Measurements from ENCODE around the gene LRP1B. TPM values are rescaled to one million over a fixed set of nuclear protein-coding genes. Genes with fewer than 3 reads are reported as not detected.

The LRP1B gene
- polyA plus RNA-seq, 6 donors from 2014 or later: not detected

GRCh38 chr2:140808211-140808610 lies 1322.6 kb downstream of the LRP1B start:
- no peaks in the 10 kb centered on the region for H3K27me3 Mint-ChIP-seq
- H3K4me3 Mint-ChIP-seq: no peak overlapping the region
- H3K9me3 Mint-ChIP-seq: peaks cover 0 to 2% (median 0%) of the 10 kb centered on the region in 7 donors
- ATAC-seq (ENCODE audit: low read depth in 2 of 2) (no peak), DNase-seq (no peak)
- H3K27ac Mint-ChIP-seq: peak overlapping the region in 1 of 6 donors; percentile 22
- no peaks in the 10 kb centered on the region for H3K4me1 Mint-ChIP-seq
- no peaks in the 10 kb centered on the region for H3K36me3 Mint-ChIP-seq

- Mint-ChIP-seq H3K36me3 (no peaks in the 10 kb centered on the region), H3K4me1 (no peaks in the 10 kb centered on the region), H3K9me3 (peaks cover 0 to 6% (median 0%) of the 10 kb centered on the region in 7 donors), H3K4me3 (no peak overlapping the region), H3K27me3 (no peaks in the 10 kb centered on the region), H3K27ac (no peak overlapping the region)
- DNase-seq (no peak), ATAC-seq (ENCODE audit: low read depth in 2 of 2) (no peak)
Observed at GRCh38 chr2:140804700-140805260, 1326.0 kb downstream of the LRP1B start.

GRCh38 chr2:140801311-140801710 lies 1329.5 kb downstream of the LRP1B start:
- H3K4me1 Mint-ChIP-seq: no peaks in the 10 kb centered on the region
- H3K9me3 Mint-ChIP-seq: peaks cover 0 to 8% (median 0%) of the 10 kb centered on the region in 7 donors

GRCh38 chr2:140797718-140798117 lies 1333.1 kb downstream of the LRP1B start:
- Mint-ChIP-seq H3K27me3 (no peaks in the 10 kb centered on the region), H3K36me3 (no peaks in the 10 kb centered on the region), H3K27ac (no peak overlapping the region), H3K4me3 (no peak overlapping the region), H3K4me1 (no peaks in the 10 kb centered on the region), H3K9me3 (peaks cover 0 to 8% (median 0%) of the 10 kb centered on the region in 7 donors)
- no peak for DNase-seq
- no peak for ATAC-seq (ENCODE audit: low read depth in 2 of 2)

More at GRCh38 chr2:140801311-140801710, 1329.5 kb downstream of the LRP1B start:
- ATAC-seq (ENCODE audit: low read depth in 2 of 2): no peak
- no peak overlapping the region for H3K27ac Mint-ChIP-seq
- H3K36me3 Mint-ChIP-seq: no peaks in the 10 kb centered on the region
- no peak overlapping the region for H3K4me3 Mint-ChIP-seq
- no peak for DNase-seq
- no peaks in the 10 kb centered on the region for H3K27me3 Mint-ChIP-seq

- DNase-seq (no peak), ATAC-seq (ENCODE audit: low read depth in 2 of 2) (no peak)
- Mint-ChIP-seq H3K27me3 (no peaks in the 10 kb centered on the region), H3K9me3 (peaks cover 0 to 2% (median 0%) of the 10 kb centered on the region in 7 donors), H3K27ac (no peak overlapping the region), H3K4me3 (no peak overlapping the region), H3K4me1 (no peaks in the 10 kb centered on the region), H3K36me3 (no peaks in the 10 kb centered on the region)
Observed at GRCh38 chr2:140791802-140792201, 1339.0 kb downstream of the LRP1B start.

- no peak for DNase-seq
- H3K27me3 Mint-ChIP-seq: no peaks in the 10 kb centered on the region
- H3K27ac Mint-ChIP-seq: no peak overlapping the region
- peaks cover 0 to 3% (median 0%) of the 10 kb centered on the region in 3 donors for H3K4me1 Mint-ChIP-seq
- H3K9me3 Mint-ChIP-seq: peaks cover 0 to 2% (median 0%) of the 10 kb centered on the region in 7 donors
- ATAC-seq (ENCODE audit: low read depth in 2 of 2): no peak
- H3K36me3 Mint-ChIP-seq: no peaks in the 10 kb centered on the region
- no peak overlapping the region for H3K4me3 Mint-ChIP-seq
Observed at GRCh38 chr2:140786585-140786984, 1344.2 kb downstream of the LRP1B start.

- ATAC-seq (ENCODE audit: low read depth in 2 of 2): no peak
Observed at GRCh38 chr2:140775411-140775810, 1355.4 kb downstream of the LRP1B start.

GRCh38 chr2:140770645-140771044 lies 1360.2 kb downstream of the LRP1B start:
- Mint-ChIP-seq H3K4me3 (no peak overlapping the region), H3K27ac (no peak overlapping the region), H3K36me3 (no peaks in the 10 kb centered on the region), H3K27me3 (no peaks in the 10 kb centered on the region), H3K4me1 (no peaks in the 10 kb centered on the region), H3K9me3 (peaks cover 0 to 2% (median 0%) of the 10 kb centered on the region in 7 donors)
- DNase-seq: no peak
- ATAC-seq (ENCODE audit: low read depth in 2 of 2): no peak

More at GRCh38 chr2:140775411-140775810, 1355.4 kb downstream of the LRP1B start:
- peaks cover 0 to 4% (median 0%) of the 10 kb centered on the region in 7 donors for H3K9me3 Mint-ChIP-seq
- no peaks in the 10 kb centered on the region for H3K27me3 Mint-ChIP-seq
- no peaks in the 10 kb centered on the region for H3K36me3 Mint-ChIP-seq
- peaks cover 0 to 9% (median 2%) of the 10 kb centered on the region in 3 donors for H3K4me1 Mint-ChIP-seq
- H3K27ac Mint-ChIP-seq: no peak overlapping the region
- DNase-seq: no peak
- no peak overlapping the region for H3K4me3 Mint-ChIP-seq

- Mint-ChIP-seq H3K27me3 (no peaks in the 10 kb centered on the region), H3K9me3 (peaks cover 0 to 4% (median 0%) of the 10 kb centered on the region in 7 donors), H3K27ac (no peak overlapping the region), H3K36me3 (no peaks in the 10 kb centered on the region), H3K4me3 (no peak overlapping the region), H3K4me1 (no peaks in the 10 kb centered on the region)
- ATAC-seq (ENCODE audit: low read depth in 2 of 2): no peak
- DNase-seq: no peak
Observed at GRCh38 chr2:140761807-140762206, 1369.0 kb downstream of the LRP1B start.

- H3K27ac Mint-ChIP-seq: no peak overlapping the region
- DNase-seq: no peak
- H3K36me3 Mint-ChIP-seq: no peaks in the 10 kb centered on the region
- no peak for ATAC-seq (ENCODE audit: low read depth in 2 of 2)
- H3K4me3 Mint-ChIP-seq: no peak overlapping the region
- no peaks in the 10 kb centered on the region for H3K27me3 Mint-ChIP-seq
- peaks cover 0 to 4% (median 0%) of the 10 kb centered on the region in 7 donors for H3K9me3 Mint-ChIP-seq
- no peaks in the 10 kb centered on the region for H3K4me1 Mint-ChIP-seq
Observed at GRCh38 chr2:140759426-140760156, 1371.2 kb downstream of the LRP1B start.

- no peaks in the 10 kb centered on the region for H3K9me3 Mint-ChIP-seq
- no peak for DNase-seq
- no peak for ATAC-seq (ENCODE audit: low read depth in 2 of 2)
- H3K36me3 Mint-ChIP-seq: no peaks in the 10 kb centered on the region
- H3K4me3 Mint-ChIP-seq: no peak overlapping the region
- H3K4me1 Mint-ChIP-seq: no peaks in the 10 kb centered on the region
- H3K27ac Mint-ChIP-seq: no peak overlapping the region
- no peaks in the 10 kb centered on the region for H3K27me3 Mint-ChIP-seq
Observed at GRCh38 chr2:140747665-140748064, 1383.2 kb downstream of the LRP1B start.

- H3K27ac Mint-ChIP-seq: no peak overlapping the region
- DNase-seq (no peak), ATAC-seq (ENCODE audit: low read depth in 2 of 2) (no peak)
- no peaks in the 10 kb centered on the region for H3K9me3 Mint-ChIP-seq
- no peak overlapping the region for H3K4me3 Mint-ChIP-seq
- H3K27me3 Mint-ChIP-seq: no peaks in the 10 kb centered on the region
- no peaks in the 10 kb centered on the region for H3K36me3 Mint-ChIP-seq
- no peaks in the 10 kb centered on the region for H3K4me1 Mint-ChIP-seq
Observed at GRCh38 chr2:140747090-140747489, 1383.7 kb downstream of the LRP1B start.

- Mint-ChIP-seq H3K9me3 (no peaks in the 10 kb centered on the region), H3K36me3 (no peaks in the 10 kb centered on the region), H3K4me3 (no peak overlapping the region), H3K4me1 (no peaks in the 10 kb centered on the region), H3K27ac (no peak overlapping the region), H3K27me3 (no peaks in the 10 kb centered on the region)
- ATAC-seq (ENCODE audit: low read depth in 2 of 2) (no peak), DNase-seq (no peak)
Observed at GRCh38 chr2:140744379-140744778, 1386.4 kb downstream of the LRP1B start.

GRCh38 chr2:140737006-140737405 lies 1393.8 kb downstream of the LRP1B start:
- no peak overlapping the region for H3K4me3 Mint-ChIP-seq
- H3K27ac Mint-ChIP-seq: no peak overlapping the region
- peaks cover 0 to 6% (median 0%) of the 10 kb centered on the region in 7 donors for H3K9me3 Mint-ChIP-seq
- no peaks in the 10 kb centered on the region for H3K27me3 Mint-ChIP-seq
- DNase-seq (no peak), ATAC-seq (ENCODE audit: low read depth in 2 of 2) (no peak)
- H3K36me3 Mint-ChIP-seq: no peaks in the 10 kb centered on the region
- H3K4me1 Mint-ChIP-seq: no peaks in the 10 kb centered on the region
